Measurements from ENCODE around the gene KIAA1217.

DNA sequence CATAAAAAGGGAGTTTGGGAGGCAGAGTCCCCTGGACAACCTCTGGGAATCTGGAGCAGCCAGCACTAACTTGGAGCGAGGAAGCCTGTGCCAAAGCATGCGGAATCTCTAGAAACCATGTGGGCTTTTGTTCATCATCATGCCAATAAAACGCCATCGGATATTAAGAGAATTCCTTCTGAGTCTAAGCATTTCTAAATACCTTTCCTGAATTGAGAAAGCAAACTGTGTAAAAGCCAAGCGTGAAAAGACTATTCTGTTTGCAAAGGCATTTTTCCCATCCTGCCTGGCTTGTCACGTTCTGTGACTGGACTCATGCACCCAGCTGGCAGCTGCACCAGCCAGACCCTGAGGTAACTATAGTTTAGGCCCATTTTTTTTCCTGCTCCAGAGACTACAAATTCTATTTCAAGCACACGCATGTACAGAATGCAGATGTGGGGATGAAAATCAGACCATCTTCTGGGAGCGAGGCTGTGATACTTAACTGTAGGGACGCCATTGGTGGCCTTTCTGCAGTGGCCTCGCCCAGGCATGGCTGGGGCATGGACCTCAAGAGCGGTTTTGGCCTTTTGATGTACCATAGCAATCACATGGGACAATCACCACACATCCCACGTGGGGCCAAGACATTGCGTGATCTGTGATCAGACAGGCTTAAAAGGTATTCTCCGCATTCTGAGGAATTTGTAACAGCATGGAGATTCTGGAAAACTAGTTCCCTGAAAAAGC lies 218.9 kb downstream of the KIAA1217 start:
- TF ChIP-seq, protein P1, sequence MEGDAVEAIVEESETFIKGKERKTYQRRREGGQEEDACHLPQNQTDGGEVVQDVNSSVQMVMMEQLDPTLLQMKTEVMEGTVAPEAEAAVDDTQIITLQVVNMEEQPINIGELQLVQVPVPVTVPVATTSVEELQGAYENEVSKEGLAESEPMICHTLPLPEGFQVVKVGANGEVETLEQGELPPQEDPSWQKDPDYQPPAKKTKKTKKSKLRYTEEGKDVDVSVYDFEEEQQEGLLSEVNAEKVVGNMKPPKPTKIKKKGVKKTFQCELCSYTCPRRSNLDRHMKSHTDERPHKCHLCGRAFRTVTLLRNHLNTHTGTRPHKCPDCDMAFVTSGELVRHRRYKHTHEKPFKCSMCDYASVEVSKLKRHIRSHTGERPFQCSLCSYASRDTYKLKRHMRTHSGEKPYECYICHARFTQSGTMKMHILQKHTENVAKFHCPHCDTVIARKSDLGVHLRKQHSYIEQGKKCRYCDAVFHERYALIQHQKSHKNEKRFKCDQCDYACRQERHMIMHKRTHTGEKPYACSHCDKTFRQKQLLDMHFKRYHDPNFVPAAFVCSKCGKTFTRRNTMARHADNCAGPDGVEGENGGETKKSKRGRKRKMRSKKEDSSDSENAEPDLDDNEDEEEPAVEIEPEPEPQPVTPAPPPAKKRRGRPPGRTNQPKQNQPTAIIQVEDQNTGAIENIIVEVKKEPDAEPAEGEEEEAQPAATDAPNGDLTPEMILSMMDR (IDR thresholded peaks at IDR 0.05; ENCODE audit: borderline replicate concordance, extremely low read depth, low read length, poor library complexity, severe bottlenecking) = no peak
- no peak for TF ChIP-seq EZH2 (IDR thresholded peaks at IDR 0.05; ENCODE audit: borderline replicate concordance, low read depth, low read length, severe bottlenecking)
